ENCODE results near the gene SLC6A1. TPM values are rescaled to one million over a fixed set of nuclear protein-coding genes. Genes with fewer than 3 reads are reported as not detected.

The SLC6A1 gene
- total and polyA plus RNA-seq, 4 donors = 16.0 to 71.9 (median 33.8) TPM

DNA sequence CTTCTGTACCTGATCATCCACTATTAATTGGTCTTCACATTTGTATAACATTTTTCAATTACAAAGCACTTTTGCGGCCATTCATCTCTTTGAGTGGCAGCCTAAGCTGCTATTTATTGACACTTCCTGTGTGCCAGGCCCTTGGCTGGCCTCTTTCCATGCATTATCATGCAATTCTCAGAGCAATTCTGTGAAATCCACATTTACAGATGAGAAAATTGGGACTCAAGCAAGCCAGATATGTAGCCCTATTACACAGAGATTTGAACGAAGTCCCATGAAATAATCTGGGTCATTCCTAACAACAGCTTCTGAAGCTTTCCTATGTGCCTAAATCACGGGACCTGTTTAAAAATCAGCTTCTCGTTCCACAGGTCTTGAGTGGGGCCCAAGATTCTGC is 17.4 kb downstream of the SLC6A1 start (continued):
- TF ChIP-seq, protein P1, sequence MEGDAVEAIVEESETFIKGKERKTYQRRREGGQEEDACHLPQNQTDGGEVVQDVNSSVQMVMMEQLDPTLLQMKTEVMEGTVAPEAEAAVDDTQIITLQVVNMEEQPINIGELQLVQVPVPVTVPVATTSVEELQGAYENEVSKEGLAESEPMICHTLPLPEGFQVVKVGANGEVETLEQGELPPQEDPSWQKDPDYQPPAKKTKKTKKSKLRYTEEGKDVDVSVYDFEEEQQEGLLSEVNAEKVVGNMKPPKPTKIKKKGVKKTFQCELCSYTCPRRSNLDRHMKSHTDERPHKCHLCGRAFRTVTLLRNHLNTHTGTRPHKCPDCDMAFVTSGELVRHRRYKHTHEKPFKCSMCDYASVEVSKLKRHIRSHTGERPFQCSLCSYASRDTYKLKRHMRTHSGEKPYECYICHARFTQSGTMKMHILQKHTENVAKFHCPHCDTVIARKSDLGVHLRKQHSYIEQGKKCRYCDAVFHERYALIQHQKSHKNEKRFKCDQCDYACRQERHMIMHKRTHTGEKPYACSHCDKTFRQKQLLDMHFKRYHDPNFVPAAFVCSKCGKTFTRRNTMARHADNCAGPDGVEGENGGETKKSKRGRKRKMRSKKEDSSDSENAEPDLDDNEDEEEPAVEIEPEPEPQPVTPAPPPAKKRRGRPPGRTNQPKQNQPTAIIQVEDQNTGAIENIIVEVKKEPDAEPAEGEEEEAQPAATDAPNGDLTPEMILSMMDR (IDR thresholded peaks at IDR 0.05; ENCODE audit: low read depth, low read length, missing input control) = no peak
- TF ChIP-seq YY1 (IDR thresholded peaks at IDR 0.05) = no peak
- TF ChIP-seq, protein P2, sequence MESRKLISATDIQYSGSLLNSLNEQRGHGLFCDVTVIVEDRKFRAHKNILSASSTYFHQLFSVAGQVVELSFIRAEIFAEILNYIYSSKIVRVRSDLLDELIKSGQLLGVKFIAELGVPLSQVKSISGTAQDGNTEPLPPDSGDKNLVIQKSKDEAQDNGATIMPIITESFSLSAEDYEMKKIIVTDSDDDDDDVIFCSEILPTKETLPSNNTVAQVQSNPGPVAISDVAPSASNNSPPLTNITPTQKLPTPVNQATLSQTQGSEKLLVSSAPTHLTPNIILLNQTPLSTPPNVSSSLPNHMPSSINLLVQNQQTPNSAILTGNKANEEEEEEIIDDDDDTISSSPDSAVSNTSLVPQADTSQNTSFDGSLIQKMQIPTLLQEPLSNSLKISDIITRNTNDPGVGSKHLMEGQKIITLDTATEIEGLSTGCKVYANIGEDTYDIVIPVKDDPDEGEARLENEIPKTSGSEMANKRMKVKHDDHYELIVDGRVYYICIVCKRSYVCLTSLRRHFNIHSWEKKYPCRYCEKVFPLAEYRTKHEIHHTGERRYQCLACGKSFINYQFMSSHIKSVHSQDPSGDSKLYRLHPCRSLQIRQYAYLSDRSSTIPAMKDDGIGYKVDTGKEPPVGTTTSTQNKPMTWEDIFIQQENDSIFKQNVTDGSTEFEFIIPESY (IDR thresholded peaks at IDR 0.05) = no peak
- TF ChIP-seq SP1 (IDR thresholded peaks at IDR 0.05) = no peak
- TF ChIP-seq RAD21 (IDR thresholded peaks at IDR 0.05) = no peak

DNA sequence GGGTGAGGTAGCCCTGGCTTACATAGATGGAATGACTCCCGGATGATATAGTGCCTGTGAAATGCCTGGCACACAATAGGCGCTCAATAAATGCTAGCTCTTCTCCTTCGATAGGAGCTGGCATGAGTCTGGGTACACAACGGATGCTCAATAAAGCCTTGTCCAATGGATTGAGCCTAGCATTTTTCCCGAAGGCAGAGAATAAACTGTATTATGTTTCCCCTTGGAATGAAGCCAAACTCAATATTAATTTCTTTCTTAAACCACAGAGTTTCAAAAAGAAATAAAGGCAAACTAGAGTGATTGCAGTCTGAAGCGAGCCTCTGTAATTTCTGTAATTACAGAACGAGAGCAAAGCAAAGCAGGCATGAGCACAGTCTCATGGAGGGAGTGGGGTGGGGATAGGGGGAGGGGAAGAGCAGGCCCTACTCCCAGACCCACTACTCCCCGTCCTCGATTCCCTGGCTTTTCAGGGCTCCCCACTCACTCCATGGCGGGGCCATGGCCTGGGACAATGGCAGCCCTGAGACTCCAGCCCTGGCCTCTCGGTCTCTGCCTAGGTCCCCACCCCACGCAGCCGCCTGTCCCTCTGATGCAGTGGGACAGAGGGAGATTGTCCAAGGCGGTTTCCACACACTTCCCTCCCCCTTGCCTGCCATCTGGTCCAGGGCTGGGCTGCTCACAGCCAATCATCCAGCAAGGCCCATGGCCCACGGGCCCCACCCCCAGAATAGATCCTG is 18.0 kb downstream of the SLC6A1 start:
- WGBS = 83% methylated on average over 15 of the region's 15 CpGs
- TF ChIP-seq, protein P1 (IDR thresholded peaks at IDR 0.05; ENCODE audit: low read depth, low read length, missing input control) = no peak
- TF ChIP-seq FOXA1 (IDR thresholded peaks at IDR 0.05) (no peak), SP1 (IDR thresholded peaks at IDR 0.05) (no peak), RAD21 (IDR thresholded peaks at IDR 0.05) (no peak), RXRA (IDR thresholded peaks at IDR 0.05) (no peak), YY1 (IDR thresholded peaks at IDR 0.05) (no peak), FOXA2 (IDR thresholded peaks at IDR 0.05) (no peak), GABPA (IDR thresholded peaks at IDR 0.05 in 1 of 2, conservative IDR thresholded peaks at IDR 0.05 in 1 of 2) (no peak), HNF4G (IDR thresholded peaks at IDR 0.05) (no peak), TAF1 (conservative IDR thresholded peaks at IDR 0.05) (no peak), JUND (IDR thresholded peaks at IDR 0.05) (no peak)
- TF ChIP-seq, protein P2 (IDR thresholded peaks at IDR 0.05) = no peak
- TF ChIP-seq, protein P3, sequence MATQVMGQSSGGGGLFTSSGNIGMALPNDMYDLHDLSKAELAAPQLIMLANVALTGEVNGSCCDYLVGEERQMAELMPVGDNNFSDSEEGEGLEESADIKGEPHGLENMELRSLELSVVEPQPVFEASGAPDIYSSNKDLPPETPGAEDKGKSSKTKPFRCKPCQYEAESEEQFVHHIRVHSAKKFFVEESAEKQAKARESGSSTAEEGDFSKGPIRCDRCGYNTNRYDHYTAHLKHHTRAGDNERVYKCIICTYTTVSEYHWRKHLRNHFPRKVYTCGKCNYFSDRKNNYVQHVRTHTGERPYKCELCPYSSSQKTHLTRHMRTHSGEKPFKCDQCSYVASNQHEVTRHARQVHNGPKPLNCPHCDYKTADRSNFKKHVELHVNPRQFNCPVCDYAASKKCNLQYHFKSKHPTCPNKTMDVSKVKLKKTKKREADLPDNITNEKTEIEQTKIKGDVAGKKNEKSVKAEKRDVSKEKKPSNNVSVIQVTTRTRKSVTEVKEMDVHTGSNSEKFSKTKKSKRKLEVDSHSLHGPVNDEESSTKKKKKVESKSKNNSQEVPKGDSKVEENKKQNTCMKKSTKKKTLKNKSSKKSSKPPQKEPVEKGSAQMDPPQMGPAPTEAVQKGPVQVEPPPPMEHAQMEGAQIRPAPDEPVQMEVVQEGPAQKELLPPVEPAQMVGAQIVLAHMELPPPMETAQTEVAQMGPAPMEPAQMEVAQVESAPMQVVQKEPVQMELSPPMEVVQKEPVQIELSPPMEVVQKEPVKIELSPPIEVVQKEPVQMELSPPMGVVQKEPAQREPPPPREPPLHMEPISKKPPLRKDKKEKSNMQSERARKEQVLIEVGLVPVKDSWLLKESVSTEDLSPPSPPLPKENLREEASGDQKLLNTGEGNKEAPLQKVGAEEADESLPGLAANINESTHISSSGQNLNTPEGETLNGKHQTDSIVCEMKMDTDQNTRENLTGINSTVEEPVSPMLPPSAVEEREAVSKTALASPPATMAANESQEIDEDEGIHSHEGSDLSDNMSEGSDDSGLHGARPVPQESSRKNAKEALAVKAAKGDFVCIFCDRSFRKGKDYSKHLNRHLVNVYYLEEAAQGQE (IDR thresholded peaks at IDR 0.05) = no peak
- TF ChIP-seq, protein P4, sequence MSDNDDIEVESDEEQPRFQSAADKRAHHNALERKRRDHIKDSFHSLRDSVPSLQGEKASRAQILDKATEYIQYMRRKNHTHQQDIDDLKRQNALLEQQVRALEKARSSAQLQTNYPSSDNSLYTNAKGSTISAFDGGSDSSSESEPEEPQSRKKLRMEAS (IDR thresholded peaks at IDR 0.05) = no peak
- DNase-seq (ENCODE audit: low spot score) = no peak
- no peaks in the 10 kb centered on the region for H3K9me3 ChIP-seq (ENCODE audit: control insufficient read depth in 4 of 4, low read length in 3 of 4)
- no peaks in the 10 kb centered on the region for H3K27me3 ChIP-seq (ENCODE audit: control insufficient read depth in 4 of 4, insufficient read depth in 4 of 4, low read length in 3 of 4)
- no peak overlapping the region for H3K9ac ChIP-seq (ENCODE audit: low read depth in 1 of 2, low read length in 2 of 2)
- H3K27ac ChIP-seq (ENCODE audit: low read depth in 1 of 2, low read length in 2 of 2) = no peak overlapping the region
- peaks cover 0 to 11% (median 4%) of the 10 kb centered on the region in 4 donors for H3K36me3 ChIP-seq (ENCODE audit: control insufficient read depth in 4 of 4, insufficient read depth in 3 of 4, low read depth in 1 of 4, low read length in 3 of 4)
- peaks cover 0 to 53% (median 18%) of the 10 kb centered on the region in 4 donors for H3K4me1 ChIP-seq (ENCODE audit: control insufficient read depth in 4 of 4, insufficient read depth in 4 of 4, low read length in 3 of 4)
- H3K4me3 ChIP-seq (ENCODE audit: low read depth in 1 of 3, low read length in 3 of 3) = no peak overlapping the region

All from liver (tissue), 9 donors.